ENCODE data around the gene NHSL2. TPM values are rescaled to one million over a fixed set of nuclear protein-coding genes. Genes with fewer than 3 reads are reported as not detected.

NHSL2 gene
- total RNA-seq, 1 donor from 2014 or later: not detected

- FAIRE-seq: peak; percentile 36
- H3K4me3 ChIP-seq (ENCODE audit: low read depth, low read length): no peak overlapping the region
- no peaks in the 10 kb centered on the region for H3K27me3 ChIP-seq (ENCODE audit: control insufficient read depth, insufficient read depth, low read length)
- peak; percentile 13 for TF ChIP-seq CTCF (IDR thresholded peaks at IDR 0.05; ENCODE audit: insufficient read depth, low read length, severe bottlenecking)
- no peak for DNase-seq (ENCODE audit: low read depth)
- no peaks in the 10 kb centered on the region for H3K36me3 ChIP-seq (ENCODE audit: control insufficient read depth, insufficient read depth, low read length)
Observed at GRCh38 chrX:72003811-72004750, 93.4 kb downstream of the NHSL2 start.

GRCh38 chrX:72005046-72005445 is 94.4 kb downstream of the NHSL2 start:
- Histone ChIP-seq H3K27me3 (ENCODE audit: control insufficient read depth, insufficient read depth, low read length) (no peaks in the 10 kb centered on the region), H3K36me3 (ENCODE audit: control insufficient read depth, insufficient read depth, low read length) (no peaks in the 10 kb centered on the region), H3K4me3 (ENCODE audit: low read depth, low read length) (no peak overlapping the region)
- peak; percentile 28 for FAIRE-seq
- DNase-seq (ENCODE audit: low read depth): no peak
- no peak for TF ChIP-seq CTCF (IDR thresholded peaks at IDR 0.05; ENCODE audit: insufficient read depth, low read length, severe bottlenecking)

GRCh38 chrX:72006461-72006860 is 95.8 kb downstream of the NHSL2 start:
- FAIRE-seq: no peak
- Histone ChIP-seq H3K4me3 (ENCODE audit: low read depth, low read length) (no peak overlapping the region), H3K27me3 (ENCODE audit: control insufficient read depth, insufficient read depth, low read length) (no peaks in the 10 kb centered on the region), H3K36me3 (ENCODE audit: control insufficient read depth, insufficient read depth, low read length) (no peaks in the 10 kb centered on the region)
- DNase-seq (ENCODE audit: low read depth): no peak
- TF ChIP-seq CTCF (IDR thresholded peaks at IDR 0.05; ENCODE audit: insufficient read depth, low read length, severe bottlenecking): no peak

- Histone ChIP-seq H3K27me3 (ENCODE audit: control insufficient read depth, insufficient read depth, low read length) (no peaks in the 10 kb centered on the region), H3K4me3 (ENCODE audit: low read depth, low read length) (no peak overlapping the region), H3K36me3 (ENCODE audit: control insufficient read depth, insufficient read depth, low read length) (no peaks in the 10 kb centered on the region)
- no peak for DNase-seq (ENCODE audit: low read depth)
- no peak for FAIRE-seq
- TF ChIP-seq CTCF (IDR thresholded peaks at IDR 0.05; ENCODE audit: insufficient read depth, low read length, severe bottlenecking): no peak
Observed at GRCh38 chrX:72009731-72010130, 99.1 kb downstream of the NHSL2 start.

- FAIRE-seq: no peak
- Histone ChIP-seq H3K36me3 (ENCODE audit: control insufficient read depth, insufficient read depth, low read length) (no peaks in the 10 kb centered on the region), H3K4me3 (ENCODE audit: low read depth, low read length) (no peak overlapping the region), H3K27me3 (ENCODE audit: control insufficient read depth, insufficient read depth, low read length) (peaks cover 1% of the 10 kb centered on the region)
- TF ChIP-seq CTCF (IDR thresholded peaks at IDR 0.05; ENCODE audit: insufficient read depth, low read length, severe bottlenecking): no peak
- no peak for DNase-seq (ENCODE audit: low read depth)
Observed at GRCh38 chrX:72011734-72012133, 101.1 kb downstream of the NHSL2 start.
